Activated CD4-positive, alpha-beta T cell treated with anti-CD3 and anti-CD28 coated beads, Interleukin-2, amount 10 ng/mL, durations not matched to agents 7 days and 5 days (primary cell): ENCODE results near the gene PRX. TPM values are rescaled to one million over a fixed set of nuclear protein-coding genes. Genes with fewer than 3 reads are reported as not detected.
A peak's percentile ranks its signal among the peaks of the same experiment; 100 is the strongest.
"Not testable (repeated sequence)": the region's sequence is repeated elsewhere in the genome, so short reads cannot be mapped to it uniquely, and the experiment has no call there.

Source experiments
- CTCF ChIA-PET: fragments of 350-600 bp; sonication (Branson Sonifier 250); formaldehyde crosslinking; loops from one replicate; lab custom pipeline; 2021; ENCODE audit warnings: antibody characterized with exemption; lab: Charles Lee
- POLR2A ChIA-PET: fragments of 350-600 bp; sonication (Branson Sonifier 250); formaldehyde crosslinking; loops from one replicate; lab custom pipeline; 2021; ENCODE audit warnings: antibody characterized with exemption; lab: Charles Lee
- DNase-seq: peaks from one replicate; pipeline ENCODE4 v3.0.0-alpha.2; 2020
- H3K27ac Mint-ChIP-seq: one replicate; pipeline ENCODE4 v1.8.0; 2021; ENCODE audit warnings: mild to moderate bottlenecking, moderate library complexity, mixed read lengths
- H3K27me3 Mint-ChIP-seq: one replicate; pipeline ENCODE4 v1.8.0; 2021; ENCODE audit warnings: mixed read lengths
- H3K36me3 Mint-ChIP-seq: one replicate; pipeline ENCODE4 v1.8.0; 2021; ENCODE audit warnings: low read depth, mixed read lengths
- H3K4me1 Mint-ChIP-seq: one replicate; pipeline ENCODE4 v1.8.0; 2021; ENCODE audit warnings: mixed read lengths
- H3K4me3 Mint-ChIP-seq: one replicate; pipeline ENCODE4 v1.8.0; 2021; ENCODE audit warnings: mild to moderate bottlenecking, moderate library complexity, mixed read lengths
- H3K9me3 Mint-ChIP-seq: one replicate; pipeline ENCODE4 v1.8.0; 2021; ENCODE audit warnings: mixed read lengths
- total RNA-seq, 2 experiments: library from RNA; stranded (reverse); gene quantifications; one replicate each; pipeline ENCODE4 v1.2.3, GENCODE V29; 2021

The PRX gene
- total RNA-seq, 2 experiments from 2014 or later: 0.75 to 0.94 TPM

GRCh38 chr19:40419066-40419612 is 6.0 kb upstream of the PRX start:
- Mint-ChIP-seq H3K27ac (no peak overlapping the region), H3K4me3 (no peak overlapping the region), H3K9me3 (no peaks in the 10 kb centered on the region), H3K36me3 (peaks cover 5% of the 10 kb centered on the region), H3K27me3 (no peaks in the 10 kb centered on the region), H3K4me1 (peaks cover 51% of the 10 kb centered on the region)
- CTCF ChIA-PET: interaction anchor here (1.1 to 3.2 kb wide), 2 partner anchors 24 to 47 kb away, joined by 3 to 14 read pairs; partner anchors contain the start of gene BLVRB
- no peak for DNase-seq
- POLR2A ChIA-PET: no interaction called here

- Mint-ChIP-seq H3K9me3 (no peaks in the 10 kb centered on the region), H3K27ac (peak overlapping the region; percentile 34), H3K4me1 (peaks cover 49% of the 10 kb centered on the region), H3K36me3 (peaks cover 5% of the 10 kb centered on the region), H3K4me3 (no peak overlapping the region), H3K27me3 (no peaks in the 10 kb centered on the region)
- CTCF ChIA-PET: interaction anchor here (1.1 to 1.5 kb wide), 2 partner anchors 8 to 48 kb away, joined by 3 to 4 read pairs; partner anchors contain the start of genes BLVRB and SERTAD1
- no peak for DNase-seq
- POLR2A ChIA-PET: no interaction called here
Measured at GRCh38 chr19:40418040-40418439, 4.9 kb upstream of the PRX start.

- peaks cover 4% of the 10 kb centered on the region for H3K36me3 Mint-ChIP-seq
- peak overlapping the region; percentile 34 for H3K27ac Mint-ChIP-seq
- no peaks in the 10 kb centered on the region for H3K27me3 Mint-ChIP-seq
- H3K4me3 Mint-ChIP-seq: no peak overlapping the region
- H3K4me1 Mint-ChIP-seq: peaks cover 47% of the 10 kb centered on the region
- ChIA-PET CTCF (interaction anchor here (1.3 to 1.5 kb wide), 2 partner anchors 8 to 14 kb away, joined by 4 to 5 read pairs; partner anchors contain the start of gene SERTAD1), POLR2A (no interaction called here)
- DNase-seq: no peak
- H3K9me3 Mint-ChIP-seq: no peaks in the 10 kb centered on the region
Measured at GRCh38 chr19:40417643-40417981, 4.4 kb upstream of the PRX start.

DNA sequence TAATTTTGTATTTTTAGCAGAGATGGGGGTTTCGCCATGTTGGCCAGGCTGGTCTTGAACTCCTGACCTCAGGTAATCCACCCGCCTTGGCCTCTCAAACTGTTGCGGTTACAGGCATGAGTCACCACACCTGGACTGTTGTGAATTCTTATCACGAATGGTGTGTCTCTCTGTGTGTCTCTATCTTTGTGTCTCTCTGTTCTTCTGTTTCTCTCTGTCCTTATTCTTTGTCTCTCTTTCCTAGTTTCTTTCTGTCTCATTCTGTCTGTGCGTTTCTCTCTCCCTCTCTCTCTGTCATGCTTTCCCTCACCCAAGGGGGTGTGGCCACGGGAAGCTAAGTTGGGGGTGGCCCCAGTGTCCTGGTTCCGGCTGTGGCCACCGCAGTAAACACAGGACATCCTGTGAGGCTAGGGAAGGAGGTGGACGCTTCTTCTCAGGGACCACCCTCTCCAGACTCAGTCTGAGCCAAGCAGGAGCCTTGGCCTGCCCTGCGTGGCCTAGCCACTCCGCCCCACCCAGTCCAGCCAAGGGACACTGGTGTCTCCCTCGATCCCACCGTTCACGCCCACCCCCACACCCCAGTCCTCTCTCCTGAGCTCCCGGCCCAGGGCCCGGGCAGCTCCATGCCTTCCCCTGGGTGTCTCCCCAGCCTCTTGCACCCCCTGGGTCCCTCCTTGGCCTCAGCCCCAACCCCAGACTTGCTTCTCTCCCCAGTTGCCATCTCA is 3.9 kb upstream of the PRX start:
- ChIA-PET CTCF (interaction anchor here (1.3 to 1.9 kb wide), 4 partner anchors 8 to 13 kb away, joined by 4 to 7 read pairs (median 5); partner anchors contain the start of gene SERTAD1), POLR2A (no interaction called here)
- Mint-ChIP-seq H3K27ac (peak overlapping the region; percentile 63), H3K36me3 (no peaks in the 10 kb centered on the region), H3K4me3 (no peak overlapping the region), H3K9me3 (no peaks in the 10 kb centered on the region), H3K4me1 (peaks cover 41% of the 10 kb centered on the region), H3K27me3 (no peaks in the 10 kb centered on the region)
- DNase-seq: no peak

DNA sequence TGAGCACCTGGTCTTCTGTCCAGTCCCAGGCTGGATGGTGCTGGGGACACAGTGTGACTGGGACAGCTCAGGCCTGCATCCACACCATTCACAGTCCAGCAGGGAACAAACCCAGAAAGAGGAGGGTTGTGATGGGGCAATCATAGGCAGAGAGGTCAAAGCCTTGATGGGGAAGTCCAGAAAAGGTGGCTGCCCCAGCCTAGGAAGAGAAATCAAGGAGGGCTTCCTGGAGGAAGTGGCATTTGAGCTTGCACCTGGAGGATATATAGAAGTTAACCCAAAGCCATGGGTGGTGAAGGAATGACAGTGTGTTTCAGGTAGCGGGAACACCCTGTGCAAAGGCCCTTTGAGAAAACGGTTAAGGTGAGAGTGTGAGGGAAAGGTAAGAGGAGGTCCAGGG is 2.6 kb upstream of the PRX start:
- Mint-ChIP-seq H3K9me3 (no peaks in the 10 kb centered on the region), H3K27me3 (no peaks in the 10 kb centered on the region), H3K4me1 (peaks cover 36% of the 10 kb centered on the region), H3K36me3 (no peaks in the 10 kb centered on the region), H3K27ac (no peak overlapping the region), H3K4me3 (no peak overlapping the region)
- CTCF ChIA-PET: interaction anchor here (1.3 to 2.8 kb wide), 3 partner anchors 8 to 12 kb away, joined by 5 to 10 read pairs (median 7); no protein-coding TSS in a partner anchor
- POLR2A ChIA-PET: no interaction called here
- no peak for DNase-seq

DNA sequence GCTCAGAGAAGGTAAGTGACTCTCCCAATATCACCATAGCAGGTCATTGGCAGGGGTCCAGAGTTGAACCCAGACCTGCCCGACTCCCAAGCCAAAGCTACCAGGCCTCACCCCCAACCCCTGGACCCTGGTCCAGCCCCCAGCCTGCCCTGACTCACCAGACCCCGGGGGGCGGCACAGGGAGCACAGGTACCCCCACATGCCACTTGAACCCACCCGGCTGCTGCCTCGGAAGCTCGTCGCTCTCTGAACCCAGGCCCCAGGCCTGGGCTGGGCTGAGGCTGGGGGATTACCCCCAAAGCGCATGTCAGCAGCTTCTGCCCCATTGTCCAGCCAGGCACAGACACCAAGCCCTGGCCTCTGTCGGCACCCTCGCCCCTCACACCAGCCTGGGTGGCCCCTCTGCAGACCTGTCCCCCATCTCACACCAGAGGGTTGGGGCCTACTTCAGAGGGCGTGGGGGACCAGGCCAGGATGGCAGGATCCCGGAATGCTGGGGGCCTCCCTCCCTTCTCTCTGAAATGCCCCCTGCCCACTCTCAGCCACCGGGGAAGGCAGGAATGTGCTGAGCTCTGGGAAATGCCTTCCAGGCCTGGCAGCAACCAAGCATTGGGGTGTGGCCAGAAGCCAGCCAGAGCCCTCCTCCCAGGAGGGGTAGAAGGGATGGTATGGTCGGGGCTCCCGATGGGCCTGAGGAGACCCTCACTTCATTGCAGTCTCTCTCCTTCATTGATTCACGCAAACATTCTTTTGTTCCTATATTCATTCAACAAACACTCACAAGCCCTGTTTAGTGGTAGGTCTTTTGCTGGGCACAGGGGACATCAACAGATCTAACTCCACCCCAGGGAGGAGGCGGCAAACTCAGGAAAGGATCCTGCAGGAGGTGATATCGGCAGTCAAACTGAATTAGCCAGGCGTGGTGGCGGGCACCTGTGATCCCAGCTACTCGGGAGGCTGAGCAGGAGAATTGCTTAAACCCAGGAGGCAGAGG is 1.7 kb upstream of the PRX start:
- Mint-ChIP-seq H3K4me3 (no peak overlapping the region), H3K27ac (no peak overlapping the region), H3K27me3 (no peaks in the 10 kb centered on the region), H3K4me1 (peaks cover 31% of the 10 kb centered on the region), H3K9me3 (no peaks in the 10 kb centered on the region), H3K36me3 (no peaks in the 10 kb centered on the region)
- ChIA-PET POLR2A (no interaction called here), CTCF (interaction anchor here (0.8 to 2.8 kb wide), 5 partner anchors 10 to 332 kb away, joined by 3 to 10 read pairs (median 3); no protein-coding TSS in a partner anchor)
- DNase-seq: no peak

DNA sequence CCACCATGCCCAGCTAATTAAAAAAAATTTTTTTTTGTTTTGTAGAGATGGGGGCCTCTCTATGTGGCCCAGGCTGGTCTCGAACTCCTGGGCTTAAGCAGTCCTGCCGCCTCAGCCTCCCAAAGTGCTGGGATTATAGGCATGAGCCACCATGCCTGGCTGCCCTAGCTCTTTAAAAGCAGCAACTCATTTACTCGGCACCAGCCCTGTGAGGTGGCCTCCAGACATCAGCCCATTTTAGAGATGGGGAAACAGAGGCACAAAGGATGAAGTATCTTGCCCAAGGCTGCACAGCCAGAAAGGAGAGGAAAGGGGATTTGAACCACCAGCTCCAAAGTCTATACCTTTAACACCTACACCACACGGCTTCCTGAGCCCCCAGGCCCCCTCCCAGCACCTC is 312 bp downstream of the PRX start:
- ChIA-PET POLR2A (no interaction called here), CTCF (interaction anchor here (0.6 to 3.8 kb wide), 3 partner anchors 8 to 241 kb away, joined by 3 to 19 read pairs (median 5); no protein-coding TSS in a partner anchor)
- no peak overlapping the region for H3K27ac Mint-ChIP-seq
- H3K4me1 Mint-ChIP-seq: peaks cover 26% of the 10 kb centered on the region
- no peak for DNase-seq
- no peaks in the 10 kb centered on the region for H3K9me3 Mint-ChIP-seq
- no peaks in the 10 kb centered on the region for H3K27me3 Mint-ChIP-seq
- H3K4me3 Mint-ChIP-seq: no peak overlapping the region
- H3K36me3 Mint-ChIP-seq: no peaks in the 10 kb centered on the region

DNA sequence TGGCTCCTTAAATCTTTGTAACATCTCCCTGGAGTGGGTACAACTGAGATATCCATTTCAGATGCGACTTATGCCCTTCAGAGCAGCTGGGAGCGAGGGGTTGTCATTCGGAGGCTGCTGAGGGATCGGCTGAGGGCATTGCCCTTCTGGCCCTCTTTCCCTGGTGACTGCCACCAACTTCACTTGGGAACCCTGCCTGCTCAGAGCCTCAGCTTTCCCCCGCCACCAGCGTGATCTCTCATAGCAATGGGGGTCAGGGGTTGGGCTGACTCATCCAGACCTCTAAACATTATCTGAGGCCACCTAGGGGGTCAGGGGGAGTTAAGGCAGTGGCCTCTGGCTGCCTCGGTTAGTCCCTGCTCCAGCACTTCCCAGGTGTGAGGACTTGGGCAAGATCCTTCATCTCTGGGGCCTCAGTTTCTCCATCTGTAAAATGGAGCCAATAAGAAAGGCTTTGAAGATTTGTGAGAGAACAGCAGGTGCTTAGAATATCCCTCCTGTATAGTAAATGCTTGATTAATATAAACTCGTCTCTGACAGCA is 1.1 kb downstream of the PRX start:
- no peaks in the 10 kb centered on the region for H3K36me3 Mint-ChIP-seq
- peaks cover 22% of the 10 kb centered on the region for H3K4me1 Mint-ChIP-seq
- ChIA-PET CTCF (interaction anchor here (0.6 to 3.8 kb wide), 4 partner anchors 9 to 240 kb away, joined by 3 to 19 read pairs (median 4); partner anchors contain the start of genes C19orf47 and PLD3), POLR2A (no interaction called here)
- no peak for DNase-seq
- no peak overlapping the region for H3K27ac Mint-ChIP-seq
- H3K4me3 Mint-ChIP-seq: no peak overlapping the region
- H3K27me3 Mint-ChIP-seq: no peaks in the 10 kb centered on the region
- no peaks in the 10 kb centered on the region for H3K9me3 Mint-ChIP-seq

GRCh38 chr19:40411125-40411842 is 1.9 kb downstream of the PRX start:
- Mint-ChIP-seq H3K27ac (no peak overlapping the region), H3K4me3 (no peak overlapping the region), H3K9me3 (no peaks in the 10 kb centered on the region), H3K36me3 (no peaks in the 10 kb centered on the region), H3K27me3 (no peaks in the 10 kb centered on the region), H3K4me1 (peaks cover 16% of the 10 kb centered on the region)
- POLR2A ChIA-PET: no interaction called here
- no peak for DNase-seq
- CTCF ChIA-PET: interaction anchor here (0.8 to 3.8 kb wide), 2 partner anchors 9 to 63 kb away, joined by 3 to 19 read pairs; partner anchors contain the start of genes C19orf47 and PLD3

DNA sequence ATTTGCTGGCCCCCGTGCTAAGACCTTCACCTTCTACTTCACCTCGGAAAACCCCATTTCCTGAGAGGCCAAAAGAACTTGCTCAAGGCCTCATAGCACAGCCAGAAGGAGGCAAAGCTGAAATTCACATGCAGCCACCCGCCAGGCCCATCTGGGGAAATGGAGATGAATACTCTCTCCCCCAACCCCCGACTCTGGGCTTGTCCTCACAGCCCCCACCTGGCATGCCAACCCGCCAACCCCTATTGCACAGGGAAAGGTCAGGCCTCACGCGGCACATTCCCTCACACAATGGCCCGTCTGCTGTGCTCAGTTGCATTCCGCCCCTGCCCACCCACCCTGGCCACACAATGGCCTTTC is 3.2 kb downstream of the PRX start:
- ChIA-PET POLR2A (no interaction called here), CTCF (interaction anchor here (3.8 kb wide), 1 partner anchor 11 kb away, joined by 19 read pairs; no protein-coding TSS in a partner anchor)
- H3K27ac Mint-ChIP-seq: no peak overlapping the region
- H3K27me3 Mint-ChIP-seq: no peaks in the 10 kb centered on the region
- no peaks in the 10 kb centered on the region for H3K36me3 Mint-ChIP-seq
- H3K9me3 Mint-ChIP-seq: no peaks in the 10 kb centered on the region
- no peak overlapping the region for H3K4me3 Mint-ChIP-seq
- peaks cover 11% of the 10 kb centered on the region for H3K4me1 Mint-ChIP-seq
- DNase-seq: no peak

DNA sequence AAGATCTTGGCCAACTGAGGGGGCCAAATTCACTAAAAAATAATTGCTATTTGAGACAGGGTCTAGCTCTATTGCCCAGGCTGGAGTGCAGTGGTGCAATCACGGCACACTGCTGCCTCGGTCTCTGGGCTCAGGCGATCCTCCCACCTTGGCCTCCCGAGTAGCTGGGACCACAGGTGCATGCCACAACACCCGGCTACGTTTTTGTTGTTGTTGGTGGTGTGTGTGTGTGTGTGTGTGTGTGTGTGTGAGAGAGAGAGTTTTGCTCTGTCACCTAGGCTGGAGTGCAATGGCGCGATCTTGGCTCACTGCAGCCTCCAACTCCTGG is 4.6 kb downstream of the PRX start:
- H3K9me3 Mint-ChIP-seq, H3K27ac Mint-ChIP-seq, POLR2A ChIA-PET, H3K27me3 Mint-ChIP-seq, H3K36me3 Mint-ChIP-seq, H3K4me3 Mint-ChIP-seq, DNase-seq: not testable (repeated sequence)
- H3K4me1 Mint-ChIP-seq: peaks cover 20% of the 10 kb centered on the region
- CTCF ChIA-PET: interaction anchor here (1.2 kb wide), 1 partner anchor 12 kb away, joined by 4 read pairs; no protein-coding TSS in a partner anchor
